GM11168 (cell line): Measurements from ENCODE around the gene TRIM9.
"Not testable (repeated sequence)": the region's sequence is repeated elsewhere in the genome, so short reads cannot be mapped to it uniquely, and the experiment has no call there.

ENCODE experiments used
- in situ Hi-C: fragments of 300-500 bp; cut with MboI; formaldehyde crosslinking; loops from one replicate; pipeline ENCODE4 v1.12.0; 2022; ENCODE audit warnings: low sequenced_read_pairs; ENCODE audit not compliant: unreplicated experiment

Gene TRIM9

DNA sequence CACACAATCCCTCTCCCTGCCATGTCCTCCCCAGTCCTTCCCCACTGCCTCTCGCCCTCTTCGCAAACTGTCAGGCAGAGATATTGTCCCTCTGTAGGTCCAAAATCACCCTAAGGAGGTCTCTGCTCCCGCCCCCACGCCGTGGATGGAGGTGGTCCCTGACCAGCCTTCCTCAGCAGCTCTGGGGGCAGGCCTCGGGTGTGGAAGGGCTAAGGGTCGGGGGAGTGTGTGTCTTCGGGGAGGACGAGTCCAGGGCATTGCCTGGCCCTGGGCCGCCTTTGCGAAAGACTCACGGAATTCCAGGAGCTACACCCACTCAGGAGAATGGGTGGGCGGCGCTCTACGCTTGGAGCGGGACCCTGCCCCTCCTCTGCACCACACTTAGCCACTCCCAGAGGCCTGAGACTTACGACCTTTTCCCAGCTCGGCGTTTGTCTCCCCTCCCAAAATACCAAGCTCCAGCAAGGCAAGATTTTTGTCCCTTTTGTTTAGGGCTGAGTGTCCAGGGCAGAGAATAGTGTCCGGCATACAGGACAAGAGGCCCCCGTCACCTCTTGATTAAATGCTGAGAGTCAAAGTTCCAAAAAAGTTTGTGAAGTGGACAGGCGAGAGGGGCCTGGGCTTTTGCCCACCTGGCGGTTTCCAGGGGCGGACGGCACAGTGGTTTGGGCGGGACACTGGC lies 151.5 kb downstream of the TRIM9 start:
- in situ Hi-C loops, result no loop called here

DNA sequence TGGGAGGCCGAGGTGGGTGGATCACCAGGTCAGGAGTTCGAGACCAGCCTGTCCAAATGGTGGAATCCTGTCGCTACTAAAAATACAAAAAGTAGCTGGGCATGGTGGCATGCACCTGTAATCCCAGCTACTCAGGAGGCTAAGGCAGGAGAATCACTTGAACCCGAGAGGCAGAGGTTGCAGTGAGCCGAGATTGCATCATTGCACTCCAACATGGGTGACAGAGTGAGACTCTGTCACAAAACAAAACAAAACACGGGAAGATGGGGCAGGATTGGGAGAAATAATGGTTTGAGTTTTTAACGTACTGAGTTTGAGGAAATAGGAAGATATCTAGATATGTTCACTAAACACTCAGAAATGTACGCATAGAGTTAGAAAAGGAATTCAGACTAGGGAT lies 153.3 kb downstream of the TRIM9 start:
- in situ Hi-C loops, result not testable (repeated sequence)

DNA sequence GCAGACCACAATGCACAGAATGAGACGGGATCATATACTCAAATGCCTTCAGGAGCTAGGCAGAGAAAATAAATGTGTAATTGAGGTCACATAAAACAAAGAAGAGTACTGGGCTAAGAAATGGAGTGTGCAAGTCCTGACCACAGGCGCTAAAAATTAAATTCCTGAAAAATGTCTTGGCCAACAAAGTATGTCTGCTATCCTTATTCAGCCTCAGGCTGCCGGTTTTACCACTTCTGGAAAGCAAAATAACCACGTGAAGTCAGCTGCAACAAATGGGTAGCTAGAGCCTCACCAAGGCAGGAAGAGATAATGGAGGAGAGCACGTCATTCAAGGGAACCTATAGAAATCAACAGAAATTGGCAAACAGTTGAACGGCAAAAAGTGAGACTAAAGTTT lies 153.8 kb downstream of the TRIM9 start:
- in situ Hi-C loops, result no loop called here

DNA sequence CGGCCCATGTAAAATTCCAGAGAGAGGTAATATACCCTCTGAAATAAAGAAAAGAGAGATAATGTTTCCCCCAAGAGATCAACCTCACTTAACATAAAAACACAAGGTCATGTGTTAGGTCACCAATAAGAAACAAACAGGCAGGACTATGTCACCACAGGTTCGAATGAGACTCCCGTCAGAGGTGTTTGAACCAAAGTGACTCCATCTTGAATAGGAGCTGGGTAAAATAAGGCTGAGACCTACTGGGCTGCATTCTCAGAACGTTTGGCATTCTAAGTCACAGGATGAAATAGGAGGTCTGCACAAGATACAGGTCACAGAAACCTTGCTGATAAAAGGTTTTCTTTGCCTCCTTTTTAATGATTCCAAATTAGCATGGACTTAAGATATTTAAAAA lies 157.1 kb downstream of the TRIM9 start:
- in situ Hi-C loops, result no loop called here

DNA sequence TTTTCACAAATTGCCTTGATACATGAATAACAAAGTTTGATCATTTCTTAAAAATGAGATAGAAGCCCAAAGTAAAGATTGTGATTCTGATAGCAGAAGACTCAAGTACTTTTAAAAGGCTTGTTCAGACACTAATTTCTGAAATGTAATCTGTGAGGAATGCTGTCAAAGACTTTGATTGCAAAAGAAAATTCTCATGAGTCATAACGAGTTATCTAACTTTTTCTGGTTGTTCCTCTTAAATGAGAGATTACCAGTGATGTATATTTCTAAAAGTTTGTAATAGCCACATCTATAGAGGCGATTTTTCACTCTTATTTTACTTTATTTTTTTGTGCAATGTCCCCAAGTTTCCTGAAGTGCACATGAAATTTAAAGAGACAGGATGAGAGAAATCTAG lies 157.6 kb downstream of the TRIM9 start:
- in situ Hi-C loops, result no loop called here

DNA sequence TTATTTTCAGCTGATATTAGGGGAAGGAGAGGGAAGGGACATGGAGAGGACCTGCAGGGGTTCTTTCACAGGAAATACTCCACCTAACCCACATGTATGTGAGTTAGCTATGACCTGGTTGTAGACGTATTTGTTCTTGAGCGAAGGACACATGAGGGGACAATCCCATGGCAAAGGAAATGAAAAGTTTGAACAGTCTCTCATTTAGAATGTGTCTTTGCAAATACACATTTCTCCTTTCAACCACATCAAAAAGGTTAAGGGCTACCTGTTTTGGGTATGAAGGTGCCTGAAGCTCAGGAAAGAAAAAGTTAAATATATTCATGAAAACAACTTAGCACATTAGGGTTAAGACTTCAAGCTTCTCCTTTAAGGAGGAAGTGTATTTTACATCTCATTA lies 158.0 kb downstream of the TRIM9 start:
- in situ Hi-C loops, result no loop called here

DNA sequence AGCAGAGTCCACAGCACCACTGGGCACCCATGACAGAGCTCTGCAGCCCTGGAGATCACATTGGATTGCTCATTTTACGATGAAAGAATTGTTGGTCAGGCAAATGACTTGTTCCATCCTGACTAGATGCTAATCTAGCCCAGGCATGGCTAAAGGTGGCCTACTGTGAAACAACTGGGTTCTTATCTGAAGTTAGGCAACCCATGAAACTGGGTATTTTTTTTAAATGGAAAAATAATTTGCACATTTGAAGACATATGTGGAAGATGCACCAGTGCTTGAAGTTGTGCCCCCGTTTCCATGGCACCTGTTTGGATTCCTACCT lies 158.9 kb downstream of the TRIM9 start:
- in situ Hi-C loops, result no loop called here

DNA sequence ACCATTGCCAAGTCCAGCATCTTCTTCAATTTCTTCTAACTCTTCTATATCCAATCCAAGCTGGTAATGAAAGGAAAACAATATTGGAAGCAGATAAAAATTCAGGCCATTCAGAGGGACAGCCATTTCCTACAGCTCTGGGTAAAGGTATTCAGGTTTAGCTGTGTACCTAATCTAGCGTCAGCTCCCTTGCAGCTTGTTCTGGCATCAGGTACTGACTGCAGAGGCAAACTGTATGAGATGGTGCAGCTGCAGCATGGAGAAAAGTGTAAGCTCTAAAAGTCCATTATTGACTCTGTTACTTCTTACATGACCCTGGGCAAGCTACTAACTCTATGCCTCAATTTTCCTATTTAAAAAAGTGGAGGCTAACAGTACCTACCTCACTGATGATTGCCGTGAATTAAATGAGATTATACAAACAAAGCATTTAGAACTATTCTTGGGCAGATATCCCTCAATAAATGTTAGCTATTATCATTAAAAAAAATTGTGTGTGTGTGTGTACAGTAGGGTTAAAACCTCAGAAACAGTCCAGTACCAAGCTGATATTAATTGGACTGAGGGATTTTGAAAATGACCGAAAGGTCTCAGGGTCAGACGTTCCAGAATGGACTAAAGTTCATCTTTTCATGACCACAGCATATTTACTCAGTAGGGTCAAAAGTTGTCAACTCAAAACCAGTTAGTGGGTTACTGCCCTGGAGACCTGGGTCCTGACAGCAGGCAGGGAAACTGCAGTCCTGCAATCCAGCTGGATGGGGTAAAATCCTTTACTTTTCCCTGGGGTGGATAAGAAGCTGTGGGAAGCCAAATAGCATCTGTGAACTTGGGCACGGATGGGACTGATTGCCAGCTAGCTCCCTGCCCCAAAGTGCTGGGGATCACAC lies 159.5 kb downstream of the TRIM9 start:
- in situ Hi-C loops, result no loop called here

DNA sequence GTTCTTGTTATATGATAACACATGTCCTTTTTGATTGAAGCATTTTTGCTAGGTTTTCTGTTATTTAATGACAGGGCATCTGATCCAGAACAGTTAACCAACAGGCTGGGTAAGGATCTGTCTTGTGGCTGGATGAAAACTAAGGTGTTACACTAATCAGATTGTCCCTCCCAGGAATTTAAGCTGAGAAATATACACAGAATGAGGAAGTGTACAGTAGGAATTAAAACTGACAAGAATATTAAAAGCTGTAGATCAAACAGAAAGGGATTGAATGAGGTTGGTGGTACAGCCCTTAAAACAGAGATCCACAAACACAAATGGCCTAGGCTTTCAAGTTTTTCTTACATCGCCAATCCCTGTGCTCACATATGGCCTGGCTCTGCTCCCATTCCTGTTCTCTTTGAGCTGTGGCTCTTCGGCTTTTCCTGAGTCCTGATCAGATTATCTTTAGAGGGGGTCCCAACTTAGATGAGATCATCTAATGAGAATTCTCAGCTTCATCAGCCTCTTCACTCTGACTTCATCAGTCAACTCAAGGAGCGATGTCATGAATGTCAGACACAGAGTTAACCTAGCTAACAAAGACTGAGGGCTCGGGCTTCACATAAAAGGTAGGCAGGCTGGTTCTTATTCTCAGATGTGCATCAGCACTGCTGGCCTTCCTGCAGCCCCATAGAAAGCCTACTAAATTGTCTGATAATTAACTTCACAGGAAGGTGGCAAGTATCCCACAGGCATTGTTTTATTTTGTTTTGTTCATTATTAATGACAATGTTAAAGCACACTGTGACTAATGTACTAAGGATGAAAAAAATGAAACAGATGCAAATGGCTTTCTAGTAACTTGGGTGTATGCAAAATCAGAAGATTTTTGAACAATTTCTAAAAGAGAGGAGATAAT lies 162.1 kb downstream of the TRIM9 start:
- in situ Hi-C loops, result no loop called here

DNA sequence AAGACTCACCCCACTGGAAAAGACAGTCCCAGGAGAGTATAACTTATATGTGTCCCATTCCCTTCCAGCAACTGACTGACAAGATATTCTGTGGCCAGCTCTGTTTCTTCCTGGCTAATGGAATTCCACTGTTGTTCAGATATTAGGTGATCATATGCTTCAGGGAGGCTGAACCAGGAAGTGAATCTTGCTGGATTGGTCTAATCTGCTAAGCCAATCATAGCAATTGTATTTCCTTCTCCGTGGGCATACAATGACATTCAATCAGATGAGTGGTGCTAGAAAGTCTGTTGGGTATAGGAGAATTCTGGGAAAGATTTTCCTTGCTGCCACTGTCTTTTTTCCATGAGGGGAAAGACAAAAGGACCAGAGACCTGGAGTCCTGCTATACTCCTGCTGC lies 162.7 kb downstream of the TRIM9 start:
- in situ Hi-C loops, result no loop called here

DNA sequence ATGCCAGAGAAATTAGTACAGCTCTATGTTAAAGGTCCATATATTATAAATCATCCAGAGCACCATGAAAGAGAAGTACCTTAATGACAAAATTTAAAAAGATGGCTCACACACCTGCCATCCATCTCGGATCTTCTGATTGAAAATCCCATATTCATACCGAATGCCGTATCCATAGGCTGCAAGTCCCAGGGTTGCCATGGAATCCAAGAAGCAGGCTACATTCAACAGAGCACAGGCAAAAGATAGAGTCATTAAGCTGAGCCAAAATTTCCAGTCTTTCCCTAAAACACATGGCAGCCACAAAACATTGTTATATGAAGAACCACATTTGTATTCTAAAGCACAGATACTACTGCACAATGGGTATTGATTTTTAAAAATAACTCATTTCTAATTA lies 163.3 kb downstream of the TRIM9 start:
- in situ Hi-C loops, result no loop called here

DNA sequence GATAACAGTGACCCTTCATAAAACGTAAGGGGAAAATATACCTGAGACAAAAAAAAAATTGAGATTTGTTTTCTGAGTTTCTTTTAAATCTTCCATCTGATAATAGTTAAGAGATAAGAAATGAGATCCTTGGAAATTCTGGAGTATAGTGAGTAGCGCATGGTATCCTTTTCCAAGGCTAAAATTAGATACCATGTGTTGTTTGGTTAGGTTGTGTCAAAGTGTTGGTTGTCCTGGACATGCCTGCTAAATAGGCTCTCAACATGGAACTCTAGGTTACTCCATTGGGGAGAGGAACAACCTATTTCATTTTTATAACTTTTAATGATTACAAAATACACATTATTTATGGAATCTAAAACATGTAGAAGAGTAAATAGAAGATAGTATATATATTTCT lies 165.4 kb downstream of the TRIM9 start:
- in situ Hi-C loops, result no loop called here

DNA sequence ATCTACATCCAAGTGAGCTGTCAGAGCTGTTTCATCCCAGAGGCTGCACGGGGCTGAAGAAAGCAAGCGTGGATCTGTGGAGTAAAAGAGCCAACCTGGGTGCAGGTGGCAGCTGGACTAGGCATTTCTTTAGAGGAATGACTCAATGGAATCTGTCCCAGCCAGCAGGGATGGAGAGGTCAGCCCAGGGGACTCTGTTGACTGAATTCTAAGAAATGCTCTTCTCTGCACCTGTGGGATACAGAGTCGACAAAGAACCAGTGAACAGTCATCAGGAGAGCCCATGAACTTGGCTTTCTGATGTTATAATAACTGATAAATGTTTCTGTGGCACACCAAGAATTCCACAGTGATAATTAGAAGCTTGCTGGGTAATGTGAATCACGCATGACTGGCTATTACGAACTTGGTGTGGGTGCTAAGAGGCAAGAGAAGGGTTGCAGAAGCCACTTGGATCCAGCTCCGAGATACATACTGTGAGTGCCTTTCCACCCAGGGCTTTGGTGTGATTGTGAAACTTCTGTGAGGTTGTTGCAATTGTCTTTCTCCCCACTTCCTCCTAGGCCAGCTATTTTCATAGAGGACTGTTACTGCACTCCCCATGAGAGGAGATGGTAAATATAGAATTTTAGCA lies 166.8 kb downstream of the TRIM9 start:
- in situ Hi-C loops, result no loop called here

DNA sequence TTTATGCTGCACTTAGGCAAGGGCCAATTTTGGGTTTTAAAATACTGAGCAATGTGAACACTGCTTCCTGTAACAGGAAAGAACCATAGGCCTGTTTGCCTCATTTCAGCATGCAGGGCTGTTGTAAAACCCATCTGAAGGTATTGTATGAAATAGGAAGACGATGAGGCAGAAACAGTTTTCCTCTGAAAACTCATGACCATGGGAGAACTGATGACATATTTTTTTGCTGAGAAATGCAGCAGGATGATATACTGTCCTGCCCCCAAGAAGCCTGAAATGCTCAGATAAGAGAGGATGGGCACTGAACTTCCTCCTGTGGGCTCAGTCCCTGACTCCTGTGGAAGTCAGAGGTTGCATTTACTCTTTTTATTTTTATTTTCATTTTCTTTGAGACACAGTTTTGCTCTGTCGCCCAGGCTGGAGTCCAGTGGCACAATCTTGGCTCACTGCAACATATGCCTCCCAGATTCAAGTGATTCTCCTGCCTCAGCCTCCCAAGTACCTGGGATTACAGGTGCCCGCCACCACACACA lies 168.0 kb downstream of the TRIM9 start:
- in situ Hi-C loops, result no loop called here
